Activated B cell treated with CpG ODN at 0.5 μM for 24 hours (primary cell): ENCODE measurements around the gene GALNT16. TPM values are rescaled to one million over a fixed set of nuclear protein-coding genes. Genes with fewer than 3 reads are reported as not detected.

Source experiments
- ATAC-seq: fragments of 200-7000 bp; cut with Tn5 transposase; one replicate; pipeline ENCODE4 v1.10.0; 2021; ENCODE audit warnings: low read depth, mild to moderate bottlenecking, moderate library complexity
- CTCF ChIA-PET: fragments of 350-600 bp; sonication (Branson Sonifier 250); formaldehyde crosslinking; loops from one replicate; lab custom pipeline; 2021; ENCODE audit warnings: antibody characterized with exemption; lab: Charles Lee
- POLR2A ChIA-PET: fragments of 350-600 bp; sonication (Branson Sonifier 250); formaldehyde crosslinking; loops from one replicate; lab custom pipeline; 2021; ENCODE audit warnings: antibody characterized with exemption; lab: Charles Lee
- DNase-seq: peaks from one replicate; pipeline ENCODE4 v3.0.0; 2022
- H3K27ac Mint-ChIP-seq: one replicate; pipeline ENCODE4 v1.8.0; 2020; ENCODE audit warnings: mixed read lengths
- H3K27me3 Mint-ChIP-seq: one replicate; pipeline ENCODE4 v1.8.0; 2021; ENCODE audit warnings: mixed read lengths
- H3K36me3 Mint-ChIP-seq: one replicate; pipeline ENCODE4 v1.8.0; 2021; ENCODE audit warnings: low read depth, mixed read lengths
- H3K4me1 Mint-ChIP-seq: one replicate; pipeline ENCODE4 v1.8.0; 2021; ENCODE audit warnings: mixed read lengths
- H3K4me3 Mint-ChIP-seq: one replicate; pipeline ENCODE4 v1.8.0; 2020; ENCODE audit warnings: mild to moderate bottlenecking, mixed read lengths
- H3K9me3 Mint-ChIP-seq: one replicate; pipeline ENCODE4 v1.8.0; 2020; ENCODE audit warnings: mixed read lengths
- CTCF ChIP-seq: fragments of 200-600 bp; IDR thresholded peaks from one replicate; pipeline ENCODE4 v1.8.0; 2022; ENCODE audit warnings: antibody characterized with exemption, mild to moderate bottlenecking
- intact Hi-C: fragments of 100-400 bp; cut with micrococcal nuclease; formaldehyde crosslinking; loops from one replicate; pipeline ENCODE4 v1.15.1; 2024
- total RNA-seq: library from RNA; stranded (reverse); gene quantifications from 2 replicates; pipeline ENCODE4 v1.2.3, GENCODE V29; 2022

Gene GALNT16
- total RNA-seq, 1 donor from 2014 or later, result 1.2 TPM

GRCh38 chr14:69332782-69333395 lies 72.9 kb downstream of the GALNT16 start:
- Mint-ChIP-seq H3K27me3 (peaks cover 6% of the 10 kb centered on the region), H3K4me3 (no peak overlapping the region), H3K9me3 (no peaks in the 10 kb centered on the region), H3K36me3 (no peaks in the 10 kb centered on the region), H3K4me1 (peaks cover 2% of the 10 kb centered on the region), H3K27ac (no peak overlapping the region)
- CTCF ChIA-PET, result no interaction called here
- DNase-seq, result no peak
- intact Hi-C loops, result no loop called here
- POLR2A ChIA-PET, result no interaction called here
- TF ChIP-seq CTCF, result no peak
- no peak for ATAC-seq

- DNase-seq, result no peak
- H3K36me3 Mint-ChIP-seq, result no peaks in the 10 kb centered on the region
- CTCF ChIA-PET, result no interaction called here
- peaks cover 6% of the 10 kb centered on the region for H3K27me3 Mint-ChIP-seq
- H3K9me3 Mint-ChIP-seq, result no peaks in the 10 kb centered on the region
- no peak for ATAC-seq
- no peak overlapping the region for H3K27ac Mint-ChIP-seq
- TF ChIP-seq CTCF, result no peak
- intact Hi-C loops, result no loop called here
- peaks cover 2% of the 10 kb centered on the region for H3K4me1 Mint-ChIP-seq
- POLR2A ChIA-PET, result no interaction called here
- no peak overlapping the region for H3K4me3 Mint-ChIP-seq
These were observed 73.9 kb downstream of the GALNT16 start for GRCh38 chr14:69333791-69334337.

- H3K36me3 Mint-ChIP-seq, result no peaks in the 10 kb centered on the region
- TF ChIP-seq CTCF, result no peak
- POLR2A ChIA-PET, result no interaction called here
- intact Hi-C loops, result no loop called here
- no peak overlapping the region for H3K4me3 Mint-ChIP-seq
- peaks cover 9% of the 10 kb centered on the region for H3K27me3 Mint-ChIP-seq
- no peak for ATAC-seq
- H3K9me3 Mint-ChIP-seq, result no peaks in the 10 kb centered on the region
- CTCF ChIA-PET, result no interaction called here
- peaks cover 2% of the 10 kb centered on the region for H3K4me1 Mint-ChIP-seq
- no peak for DNase-seq
- H3K27ac Mint-ChIP-seq, result no peak overlapping the region
These were observed 74.6 kb downstream of the GALNT16 start for GRCh38 chr14:69334576-69334975.

GRCh38 chr14:69335371-69335771 lies 75.4 kb downstream of the GALNT16 start:
- no peak overlapping the region for H3K27ac Mint-ChIP-seq
- ATAC-seq (no peak), DNase-seq (no peak)
- H3K9me3 Mint-ChIP-seq, result no peaks in the 10 kb centered on the region
- ChIA-PET CTCF (no interaction called here), POLR2A (no interaction called here)
- no peaks in the 10 kb centered on the region for H3K36me3 Mint-ChIP-seq
- TF ChIP-seq CTCF, result no peak
- H3K27me3 Mint-ChIP-seq, result peaks cover 12% of the 10 kb centered on the region
- H3K4me3 Mint-ChIP-seq, result no peak overlapping the region
- H3K4me1 Mint-ChIP-seq, result peaks cover 2% of the 10 kb centered on the region
- intact Hi-C loops, result no loop called here

GRCh38 chr14:69337984-69338383 lies 78.0 kb downstream of the GALNT16 start:
- no peaks in the 10 kb centered on the region for H3K9me3 Mint-ChIP-seq
- peaks cover 2% of the 10 kb centered on the region for H3K4me1 Mint-ChIP-seq
- no peak overlapping the region for H3K4me3 Mint-ChIP-seq
- H3K27ac Mint-ChIP-seq, result no peak overlapping the region
- DNase-seq, result no peak
- H3K27me3 Mint-ChIP-seq, result peaks cover 17% of the 10 kb centered on the region
- TF ChIP-seq CTCF, result no peak
- H3K36me3 Mint-ChIP-seq, result no peaks in the 10 kb centered on the region
- intact Hi-C loops, result no loop called here
- CTCF ChIA-PET, result no interaction called here
- ATAC-seq, result no peak
- POLR2A ChIA-PET, result interaction anchor here (1.3 kb wide), 1 partner anchor 60 kb away, joined by 3 read pairs; the partner anchor contains the start of genes ERH and SLC39A9
